Fibroblast of pulmonary artery (primary cell): Measurements from ENCODE around the gene PVR.

Source experiments
- DNase-seq: peaks from one replicate; pipeline ENCODE4 v3.0.0-alpha.2; 2010; ENCODE audit warnings: low read depth
- H3K4me3 ChIP-seq: replicated peaks from 2 replicates; pipeline ENCODE4 v1.5.1; 2011; ENCODE audit warnings: low read depth, mild to moderate bottlenecking, control low read depth, low read length, moderate library complexity
- CTCF ChIP-seq: IDR thresholded peaks from 2 replicates; pipeline ENCODE4 v1.5.1; 2011; ENCODE audit warnings: mild to moderate bottlenecking, control low read depth, low read length, inconsistent platforms; ENCODE audit errors: missing control alignments

The PVR gene

GRCh38 chr19:44644402-44645016 is 799 bp downstream of the PVR start:
- no peak for TF ChIP-seq CTCF
- peak overlapping the region; percentile 71 for H3K4me3 ChIP-seq
- DNase-seq = peak; percentile 37

- TF ChIP-seq CTCF = no peak
- no peak for DNase-seq
- H3K4me3 ChIP-seq = peak overlapping the region; percentile 27
These were observed 1.8 kb downstream of the PVR start for GRCh38 chr19:44645407-44646048.

GRCh38 chr19:44646049-44646416 is 2.3 kb downstream of the PVR start:
- no peak for DNase-seq
- no peak overlapping the region for H3K4me3 ChIP-seq
- no peak for TF ChIP-seq CTCF

GRCh38 chr19:44647144-44647543 is 3.4 kb downstream of the PVR start:
- DNase-seq = no peak
- no peak overlapping the region for H3K4me3 ChIP-seq
- TF ChIP-seq CTCF = no peak

- no peak for TF ChIP-seq CTCF
- no peak overlapping the region for H3K4me3 ChIP-seq
- peak; percentile 90 for DNase-seq
These were observed 5.0 kb downstream of the PVR start for GRCh38 chr19:44648631-44649251.

GRCh38 chr19:44649578-44650145 is 6.0 kb downstream of the PVR start:
- no peak for TF ChIP-seq CTCF
- H3K4me3 ChIP-seq = no peak overlapping the region
- no peak for DNase-seq
